Testis (tissue), 3 donors: ENCODE data around the gene BRPF1. TPM values are rescaled to one million over a fixed set of nuclear protein-coding genes. Genes with fewer than 3 reads are reported as not detected.

Experiments
- DNase-seq: peaks from one replicate; pipeline ENCODE4 v3.0.0-alpha.2; 2019
- H3K27ac ChIP-seq, 2 donors: fragments of 200-600 bp; sonication (generic); one replicate each; pipeline ENCODE4 v1.5.1; 2019
- H3K27me3 ChIP-seq: fragments of 200-600 bp; sonication (generic); one replicate; pipeline ENCODE4 v1.5.1; 2019
- H3K36me3 ChIP-seq: fragments of 200-600 bp; sonication (generic); one replicate; pipeline ENCODE4 v1.5.1; 2017; ENCODE audit warnings: low read depth; ENCODE audit errors: missing control alignments
- H3K4me1 ChIP-seq: fragments of 200-600 bp; sonication (generic); one replicate; pipeline ENCODE4 v1.5.1; 2019
- H3K4me3 ChIP-seq, 2 donors: fragments of 200-600 bp; sonication (generic); one replicate each; pipeline ENCODE4 v1.5.1; 2017 to 2019
- H3K9me3 ChIP-seq: fragments of 200-600 bp; sonication (generic); one replicate; pipeline ENCODE4 v1.5.1; 2017
- POLR2A ChIP-seq: fragments of 450-650 bp; IDR thresholded peaks from one replicate; pipeline ENCODE4 v1.6.1; 2017; ENCODE audit warnings: antibody characterized with exemption, mild to moderate bottlenecking, moderate library complexity
- WGBS, 2 donors: methylation state at CpG; one replicate each; pipeline ENCODE4 v1.1.5; 2018; 5-methylcytosine and 5-hydroxymethylcytosine counted together
- intact Hi-C: fragments of 100-400 bp; cut with DNase I; formaldehyde crosslinking; loops from one replicate; pipeline ENCODE4 v1.15.1; 2023; ENCODE audit warnings: low total_unique reads
- polyA plus RNA-seq: library from polyadenylated mRNA; stranded (reverse); fragments of 350-450 nt; fragmentation: Illumina TruSeq; extraction: RNeasy Lipid Tissue Mini Kit (QIAGEN cat#74804); gene quantifications from one replicate; pipeline ENCODE4 v1.2.3, GENCODE V29; 2014; ENCODE audit warnings: low read depth, low replicate concordance; ENCODE audit not compliant: insufficient read depth
- total RNA-seq, 2 donors: library from RNA; depleted of rRNA; stranded (reverse); fragments of >200 nt; gene quantifications; one replicate each; pipeline ENCODE4 v1.2.3, GENCODE V29; 2016
- TF ChIP-seq, protein P1 (sequence below), 3 experiments: fragments of 450-650 bp in 2 of 3; fragments of 200-600 bp in 1 of 3; sonication (generic) in 1 of 3; IDR thresholded peaks; one replicate each; pipeline ENCODE4 v1.5.1; 2016 to 2019; ENCODE audit warnings: antibody characterized with exemption in 3 of 3, mild to moderate bottlenecking in 2 of 3, moderate library complexity in 1 of 3

The BRPF1 gene
- total and polyA plus RNA-seq, 3 donors from 2014 or later = 47.4 to 58.4 (median 55.1) TPM

GRCh38 chr3:9783954-9784353 is 52.4 kb downstream of the BRPF1 start:
- Histone ChIP-seq H3K36me3 (no peaks in the 10 kb centered on the region), H3K4me3 (no peak overlapping the region), H3K27me3 (no peaks in the 10 kb centered on the region), H3K27ac (no peak overlapping the region), H3K9me3 (no peaks in the 10 kb centered on the region), H3K4me1 (peaks cover 11% of the 10 kb centered on the region)
- WGBS, 2 donors = 82 to 90% methylated on average over 12 to 14 of the region's 14 CpGs
- intact Hi-C loops = no loop called here
- TF ChIP-seq, protein P1, sequence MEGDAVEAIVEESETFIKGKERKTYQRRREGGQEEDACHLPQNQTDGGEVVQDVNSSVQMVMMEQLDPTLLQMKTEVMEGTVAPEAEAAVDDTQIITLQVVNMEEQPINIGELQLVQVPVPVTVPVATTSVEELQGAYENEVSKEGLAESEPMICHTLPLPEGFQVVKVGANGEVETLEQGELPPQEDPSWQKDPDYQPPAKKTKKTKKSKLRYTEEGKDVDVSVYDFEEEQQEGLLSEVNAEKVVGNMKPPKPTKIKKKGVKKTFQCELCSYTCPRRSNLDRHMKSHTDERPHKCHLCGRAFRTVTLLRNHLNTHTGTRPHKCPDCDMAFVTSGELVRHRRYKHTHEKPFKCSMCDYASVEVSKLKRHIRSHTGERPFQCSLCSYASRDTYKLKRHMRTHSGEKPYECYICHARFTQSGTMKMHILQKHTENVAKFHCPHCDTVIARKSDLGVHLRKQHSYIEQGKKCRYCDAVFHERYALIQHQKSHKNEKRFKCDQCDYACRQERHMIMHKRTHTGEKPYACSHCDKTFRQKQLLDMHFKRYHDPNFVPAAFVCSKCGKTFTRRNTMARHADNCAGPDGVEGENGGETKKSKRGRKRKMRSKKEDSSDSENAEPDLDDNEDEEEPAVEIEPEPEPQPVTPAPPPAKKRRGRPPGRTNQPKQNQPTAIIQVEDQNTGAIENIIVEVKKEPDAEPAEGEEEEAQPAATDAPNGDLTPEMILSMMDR (IDR thresholded peaks at IDR 0.05) = no peak
- TF ChIP-seq POLR2A = no peak
- DNase-seq = no peak

GRCh38 chr3:9784965-9785364 is 53.4 kb downstream of the BRPF1 start:
- no peaks in the 10 kb centered on the region for H3K27me3 ChIP-seq
- TF ChIP-seq POLR2A = no peak
- TF ChIP-seq, protein P1 (IDR thresholded peaks at IDR 0.05) = no peak
- no peak for DNase-seq
- no peaks in the 10 kb centered on the region for H3K9me3 ChIP-seq
- H3K4me3 ChIP-seq = no peak overlapping the region
- peaks cover 6% of the 10 kb centered on the region for H3K4me1 ChIP-seq
- intact Hi-C loops = no loop called here
- H3K27ac ChIP-seq = no peak overlapping the region
- H3K36me3 ChIP-seq = no peaks in the 10 kb centered on the region
- 88 to 93% methylated on average over 4 of the region's 4 CpGs for WGBS, 2 donors

DNA sequence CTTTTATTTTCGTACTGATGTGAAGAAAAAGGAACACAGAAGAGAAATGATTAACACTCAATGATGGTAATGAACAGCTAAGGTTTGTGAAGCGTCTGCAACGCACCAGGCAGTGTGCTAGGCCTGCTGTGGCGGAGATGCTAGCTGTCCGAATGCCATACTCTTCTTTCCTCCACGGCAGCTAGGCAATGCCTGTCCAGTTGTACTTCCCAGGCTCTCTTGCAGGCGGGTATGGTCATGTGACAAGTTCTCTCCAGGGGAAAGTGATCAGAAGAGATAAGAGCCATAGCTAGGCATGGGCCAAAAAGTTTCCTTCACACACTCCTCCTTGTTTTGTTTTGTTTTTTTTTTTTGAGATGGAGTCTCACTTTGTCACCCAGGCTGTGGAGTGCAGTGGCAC is 54.1 kb downstream of the BRPF1 start:
- Histone ChIP-seq H3K9me3 (no peaks in the 10 kb centered on the region), H3K27me3 (no peaks in the 10 kb centered on the region), H3K4me1 (peaks cover 6% of the 10 kb centered on the region), H3K27ac (no peak overlapping the region), H3K36me3 (no peaks in the 10 kb centered on the region), H3K4me3 (no peak overlapping the region)
- 80 to 86% methylated on average over 7 of the region's 7 CpGs for WGBS, 2 donors
- no peak for TF ChIP-seq POLR2A
- TF ChIP-seq, protein P1 (IDR thresholded peaks at IDR 0.05) = no peak
- peak; percentile 54 for DNase-seq
- intact Hi-C loops = no loop called here

GRCh38 chr3:9786209-9786739 is 54.7 kb downstream of the BRPF1 start:
- Histone ChIP-seq H3K9me3 (no peaks in the 10 kb centered on the region), H3K36me3 (no peaks in the 10 kb centered on the region), H3K27me3 (no peaks in the 10 kb centered on the region), H3K4me1 (peaks cover 5% of the 10 kb centered on the region), H3K4me3 (no peak overlapping the region), H3K27ac (no peak overlapping the region)
- intact Hi-C loops = no loop called here
- DNase-seq = no peak
- 85 to 92% methylated on average over 7 of the region's 7 CpGs for WGBS, 2 donors
- TF ChIP-seq POLR2A = no peak
- TF ChIP-seq, protein P1 (IDR thresholded peaks at IDR 0.05) = no peak
